Measurements from ENCODE around the gene SENP3. TPM values are rescaled to one million over a fixed set of nuclear protein-coding genes. Genes with fewer than 3 reads are reported as not detected.

SENP3 gene
- total RNA-seq, 4 donors from 2014 or later = 40.2 to 53.5 (median 51.6) TPM

DNA sequence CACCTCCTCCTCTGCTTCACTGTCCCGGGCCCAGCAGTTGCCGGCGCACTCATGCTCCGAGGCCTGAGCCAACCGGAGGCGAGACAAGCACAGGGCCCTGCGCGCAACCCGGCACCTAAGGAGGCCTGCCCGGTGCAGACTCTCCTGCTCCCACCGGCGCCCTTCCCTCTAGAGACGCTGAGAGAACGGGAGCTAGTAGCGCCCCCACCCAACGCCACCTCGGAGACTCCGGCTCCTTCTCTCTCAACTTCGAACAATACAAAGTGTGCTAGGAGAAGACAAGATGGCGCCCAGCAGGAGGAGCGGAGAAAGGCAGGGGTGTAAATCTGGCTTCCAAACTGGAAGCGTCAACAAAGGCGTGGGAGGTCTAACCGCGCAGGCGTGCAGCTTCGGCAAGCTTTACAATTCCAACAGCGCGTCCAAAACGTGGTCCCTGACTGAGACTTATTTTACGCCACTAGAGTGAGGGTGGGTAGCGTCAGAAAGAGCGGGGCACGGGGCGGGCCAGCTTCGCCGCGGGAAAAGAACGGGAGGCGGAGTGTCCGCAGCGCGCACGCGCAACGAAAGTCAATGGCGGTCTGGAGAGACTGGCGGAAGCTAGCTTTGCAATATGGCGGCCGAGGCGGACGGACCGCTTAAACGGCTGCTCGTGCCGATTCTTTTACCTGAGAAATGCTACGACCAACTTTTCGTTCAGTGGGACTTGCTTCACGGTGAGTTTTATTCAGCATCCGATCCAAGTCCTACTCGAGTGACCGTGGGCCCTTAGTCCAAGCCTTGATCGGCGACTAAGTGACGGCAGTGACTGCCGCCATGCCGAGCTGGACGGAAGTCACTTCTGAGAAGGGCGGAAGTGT is 21.8 kb downstream of the SENP3 start, which contains the start of gene MPDU1:
TSS of gene MPDU1 (plus strand) at position 600 of the 857 bp plus-strand sequence. CDS start at position 611, 11 bp downstream.
- H3K4me3 ChIP-seq = peak within 1 kb of the TSS; percentile 60
- H3K27me3 ChIP-seq = no peaks in the 10 kb centered on the region
- peaks cover 11% of the 10 kb centered on the region for H3K36me3 ChIP-seq
- TF ChIP-seq POLR2AphosphoS5 (IDR thresholded peaks at IDR 0.05) (peak; percentile 43 to 98 (median 54)), POLR2A (IDR thresholded peaks at IDR 0.05) (peak in 1 of 2 donors; percentile 68), EP300 (IDR thresholded peaks at IDR 0.05) (no peak)
- H3K27ac ChIP-seq = peak within 1 kb of the TSS; percentile 96
- 9% methylated on average over 60 of the region's 69 CpGs for WGBS
- DNase-seq (ENCODE audit: low spot score in 2 of 2) = peak; percentile 98
- H3K9me3 ChIP-seq = no peaks in the 10 kb centered on the region
- peaks cover 84% of the 10 kb centered on the region for H3K4me1 ChIP-seq

GRCh38 chr17:7586673-7587419 is 25.1 kb downstream of the SENP3 start:
- no peak for DNase-seq (ENCODE audit: low spot score in 2 of 2)
- 46% methylated on average over 6 of the region's 9 CpGs for WGBS
- Histone ChIP-seq H3K36me3 (peaks cover 15% of the 10 kb centered on the region), H3K9me3 (no peaks in the 10 kb centered on the region), H3K27ac (peak overlapping the region; percentile 79), H3K27me3 (no peaks in the 10 kb centered on the region), H3K4me1 (peaks cover 83% of the 10 kb centered on the region), H3K4me3 (no peak overlapping the region)
- TF ChIP-seq CTCF (IDR thresholded peaks at IDR 0.05) = peak; percentile 9 to 54
- no peak for TF ChIP-seq POLR2A (IDR thresholded peaks at IDR 0.05)

DNA sequence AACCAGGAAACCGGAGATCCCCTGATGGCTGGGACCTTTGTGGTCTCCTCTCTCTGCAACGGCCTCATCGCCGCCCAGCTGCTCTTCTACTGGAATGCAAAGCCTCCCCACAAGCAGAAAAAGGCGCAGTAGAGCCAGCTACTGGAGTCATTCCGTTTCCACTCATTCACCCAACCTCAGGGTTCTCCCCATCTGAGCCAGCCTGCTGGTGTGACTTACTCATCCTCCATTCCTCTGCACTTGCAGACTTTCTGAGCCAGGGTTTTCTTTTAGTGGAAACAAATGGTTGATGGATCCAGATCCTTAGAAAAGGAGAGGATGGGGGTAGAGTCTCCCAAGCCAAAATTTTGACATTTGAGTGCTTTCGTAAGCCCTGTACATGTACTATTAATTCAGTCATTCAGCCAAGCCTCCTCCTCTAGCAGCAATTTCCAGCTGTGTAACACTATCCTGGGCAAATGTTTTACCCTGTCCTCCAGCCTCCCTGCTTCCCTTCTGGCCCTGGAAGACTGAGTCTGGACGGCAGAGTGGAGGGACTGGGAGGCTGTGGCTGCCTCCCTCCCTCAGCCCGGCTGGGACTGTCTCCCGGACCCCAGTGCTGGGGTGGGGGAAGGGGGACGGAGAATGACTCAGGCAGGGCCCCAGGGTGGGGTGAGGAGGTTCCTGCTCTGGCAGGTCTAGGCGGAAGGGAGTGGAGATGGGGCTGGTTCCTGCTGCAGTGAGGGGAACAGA is 25.9 kb downstream of the SENP3 start:
- H3K4me1 ChIP-seq = peaks cover 76% of the 10 kb centered on the region
- no peak for DNase-seq (ENCODE audit: low spot score in 2 of 2)
- TF ChIP-seq POLR2AphosphoS5 (IDR thresholded peaks at IDR 0.05) (no peak), POLR2A (IDR thresholded peaks at IDR 0.05) (no peak)
- peak overlapping the region; percentile 59 for H3K4me3 ChIP-seq
- no peaks in the 10 kb centered on the region for H3K9me3 ChIP-seq
- H3K27ac ChIP-seq = peak overlapping the region; percentile 79
- peaks cover 22% of the 10 kb centered on the region for H3K36me3 ChIP-seq
- no peaks in the 10 kb centered on the region for H3K27me3 ChIP-seq
- 41% methylated on average over 12 of the region's 12 CpGs for WGBS

DNA sequence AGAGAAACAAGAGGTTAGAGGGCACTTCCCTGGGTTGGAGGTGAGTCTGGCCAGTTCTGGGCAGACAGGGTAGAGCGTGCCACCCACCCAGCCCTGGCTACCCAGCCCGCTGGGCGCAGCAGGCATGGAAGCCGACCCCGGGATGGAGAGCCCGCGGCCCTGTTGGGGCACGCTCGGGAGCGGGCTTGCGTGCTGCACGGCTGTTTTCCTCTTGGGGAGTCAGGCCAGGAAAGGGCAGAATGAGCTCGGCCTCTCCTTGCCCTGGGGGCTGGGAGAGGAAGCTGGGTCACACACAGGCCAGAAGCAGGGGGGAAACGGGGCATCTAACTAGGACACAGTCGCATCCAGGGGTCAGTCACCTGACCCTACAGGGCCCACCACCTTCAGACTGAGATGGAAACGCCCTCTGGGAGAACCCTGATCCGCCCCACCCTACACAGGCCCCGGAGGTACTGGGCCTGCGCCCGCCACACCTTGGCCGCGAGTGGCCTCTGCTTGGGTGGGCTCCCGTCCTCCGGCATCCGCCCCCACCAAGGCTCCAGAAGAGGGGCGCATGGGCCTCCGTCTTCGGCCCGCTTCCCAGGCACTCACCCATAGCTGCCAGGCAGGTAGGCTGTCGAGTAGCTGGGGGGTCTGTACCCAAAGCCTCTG is 27.0 kb downstream of the SENP3 start:
- Histone ChIP-seq H3K27me3 (no peaks in the 10 kb centered on the region), H3K4me3 (peak overlapping the region; percentile 59), H3K36me3 (peaks cover 33% of the 10 kb centered on the region), H3K27ac (peak overlapping the region; percentile 79), H3K4me1 (peaks cover 69% of the 10 kb centered on the region), H3K9me3 (no peaks in the 10 kb centered on the region)
- no peak for TF ChIP-seq CTCF (IDR thresholded peaks at IDR 0.05)
- no peak for TF ChIP-seq EP300 (IDR thresholded peaks at IDR 0.05)
- no peak for TF ChIP-seq POLR2A (IDR thresholded peaks at IDR 0.05)
- no peak for TF ChIP-seq POLR2AphosphoS5 (IDR thresholded peaks at IDR 0.05)
- no peak for DNase-seq (ENCODE audit: low spot score in 2 of 2)
- 32% methylated on average over 24 of the region's 30 CpGs for WGBS

- H3K4me1 ChIP-seq = peaks cover 67% of the 10 kb centered on the region
- TF ChIP-seq CTCF (IDR thresholded peaks at IDR 0.05) (peak; percentile 76 to 89), POLR2AphosphoS5 (IDR thresholded peaks at IDR 0.05) (peak in 1 of 3 donors; percentile 26), EP300 (IDR thresholded peaks at IDR 0.05) (no peak), POLR2A (IDR thresholded peaks at IDR 0.05) (no peak)
Measured at GRCh38 chr17:7589204-7589868, 27.6 kb downstream of the SENP3 start.

More at GRCh38 chr17:7589204-7589868, 27.6 kb downstream of the SENP3 start:
- peaks cover 40% of the 10 kb centered on the region for H3K36me3 ChIP-seq
- H3K9me3 ChIP-seq = no peaks in the 10 kb centered on the region
- peak overlapping the region; percentile 79 for H3K27ac ChIP-seq
- WGBS = 13% methylated on average over 22 of the region's 56 CpGs
- H3K4me3 ChIP-seq = peak overlapping the region; percentile 59
- peak; percentile 91 to 92 for DNase-seq (ENCODE audit: low spot score in 2 of 2)
- no peaks in the 10 kb centered on the region for H3K27me3 ChIP-seq

Data from suprapubic skin (tissue), 4 donors.